Nephron progenitor cell (in vitro differentiated cells): Measurements from ENCODE around the gene MAGI2.

Experiments
- DNase-seq: peaks from one replicate; pipeline ENCODE4 v3.0.0; 2021
- H3K27ac Mint-ChIP-seq: 2 replicates; pipeline ENCODE4 v1.8.0; 2021; ENCODE audit warnings: mild to moderate bottlenecking, moderate library complexity, mixed read lengths
- H3K27me3 Mint-ChIP-seq: 2 replicates; pipeline ENCODE4 v1.8.0; 2021; ENCODE audit warnings: mild to moderate bottlenecking, low read depth, mixed read lengths; ENCODE audit not compliant: poor library complexity
- H3K36me3 Mint-ChIP-seq: 2 replicates; pipeline ENCODE4 v1.8.0; 2021; ENCODE audit warnings: low read depth, mixed read lengths
- H3K4me1 Mint-ChIP-seq: 2 replicates; pipeline ENCODE4 v1.8.0; 2021; ENCODE audit warnings: mixed read lengths
- H3K4me3 Mint-ChIP-seq: 2 replicates; pipeline ENCODE4 v1.8.0; 2021; ENCODE audit warnings: mild to moderate bottlenecking, moderate library complexity, mixed read lengths
- H3K9me3 Mint-ChIP-seq: 2 replicates; pipeline ENCODE4 v1.8.0; 2021; ENCODE audit warnings: mild to moderate bottlenecking, moderate library complexity, mixed read lengths
- CTCF ChIP-seq: fragments of 200-600 bp; sonication (generic); IDR thresholded peaks from 2 replicates; pipeline ENCODE4 v1.5.0; 2021; ENCODE audit warnings: antibody characterized with exemption

MAGI2 gene

GRCh38 chr7:78616539-78616938 lies 836.9 kb downstream of the MAGI2 start:
- no peaks in the 10 kb centered on the region for H3K4me1 Mint-ChIP-seq
- no peaks in the 10 kb centered on the region for H3K27me3 Mint-ChIP-seq
- no peak for TF ChIP-seq CTCF
- H3K4me3 Mint-ChIP-seq, result no peak overlapping the region
- H3K27ac Mint-ChIP-seq, result no peak overlapping the region
- no peaks in the 10 kb centered on the region for H3K36me3 Mint-ChIP-seq
- H3K9me3 Mint-ChIP-seq, result no peaks in the 10 kb centered on the region
- DNase-seq, result no peak

GRCh38 chr7:78609281-78609680 lies 844.2 kb downstream of the MAGI2 start:
- no peak for TF ChIP-seq CTCF
- Mint-ChIP-seq H3K27me3 (peaks cover 5% of the 10 kb centered on the region), H3K9me3 (no peaks in the 10 kb centered on the region), H3K4me3 (no peak overlapping the region), H3K27ac (no peak overlapping the region), H3K4me1 (no peaks in the 10 kb centered on the region), H3K36me3 (no peaks in the 10 kb centered on the region)
- no peak for DNase-seq

GRCh38 chr7:78607099-78607498 lies 846.4 kb downstream of the MAGI2 start:
- TF ChIP-seq CTCF, result peak; percentile 29
- no peaks in the 10 kb centered on the region for H3K9me3 Mint-ChIP-seq

GRCh38 chr7:78605119-78605518 lies 848.3 kb downstream of the MAGI2 start:
- H3K4me3 Mint-ChIP-seq, result no peak overlapping the region
- H3K9me3 Mint-ChIP-seq, result no peaks in the 10 kb centered on the region
- H3K36me3 Mint-ChIP-seq, result no peaks in the 10 kb centered on the region
- no peak for DNase-seq
- H3K4me1 Mint-ChIP-seq, result no peaks in the 10 kb centered on the region
- no peak for TF ChIP-seq CTCF
- peaks cover 5% of the 10 kb centered on the region for H3K27me3 Mint-ChIP-seq
- H3K27ac Mint-ChIP-seq, result no peak overlapping the region

More at GRCh38 chr7:78607099-78607498, 846.4 kb downstream of the MAGI2 start:
- peaks cover 5% of the 10 kb centered on the region for H3K27me3 Mint-ChIP-seq
- H3K36me3 Mint-ChIP-seq, result no peaks in the 10 kb centered on the region
- no peaks in the 10 kb centered on the region for H3K4me1 Mint-ChIP-seq
- no peak overlapping the region for H3K4me3 Mint-ChIP-seq
- H3K27ac Mint-ChIP-seq, result no peak overlapping the region
- DNase-seq, result peak; percentile 1

- Mint-ChIP-seq H3K4me1 (no peaks in the 10 kb centered on the region), H3K4me3 (no peak overlapping the region), H3K27ac (no peak overlapping the region), H3K36me3 (no peaks in the 10 kb centered on the region), H3K9me3 (no peaks in the 10 kb centered on the region), H3K27me3 (peaks cover 6% of the 10 kb centered on the region)
- no peak for DNase-seq
- no peak for TF ChIP-seq CTCF
These were observed 851.7 kb downstream of the MAGI2 start for GRCh38 chr7:78601728-78602127.

GRCh38 chr7:78594156-78594555 lies 859.3 kb downstream of the MAGI2 start:
- peaks cover 9% of the 10 kb centered on the region for H3K27me3 Mint-ChIP-seq

More at GRCh38 chr7:78594156-78594555, 859.3 kb downstream of the MAGI2 start:
- H3K36me3 Mint-ChIP-seq, result no peaks in the 10 kb centered on the region
- DNase-seq, result no peak
- H3K4me1 Mint-ChIP-seq, result peaks cover 21% of the 10 kb centered on the region
- H3K27ac Mint-ChIP-seq, result no peak overlapping the region
- TF ChIP-seq CTCF, result no peak
- H3K9me3 Mint-ChIP-seq, result peaks cover 4% of the 10 kb centered on the region
- H3K4me3 Mint-ChIP-seq, result no peak overlapping the region
